IMR-90 (cell line): ENCODE measurements around the gene LTBP4. TPM values are rescaled to one million over a fixed set of nuclear protein-coding genes. Genes with fewer than 3 reads are reported as not detected.

Source experiments
- ATAC-seq: fragments of 200-7000 bp; cut with Tn5 transposase; 2 replicates; pipeline ENCODE4 v1.9.1; 2020; ENCODE audit warnings: low read depth, mild to moderate bottlenecking, moderate library complexity
- BruUV-seq: library from RNA; stranded (reverse); fragments of 400-500 nt; replicated peaks from 2 replicates; lab custom pipeline; 2021; lab: Mats Ljungman, UMichigan
- CTCF ChIA-PET: fragments of 300-600 bp; formaldehyde crosslinking; extraction: SDS; loops from one replicate; lab custom pipeline; 2021; ENCODE audit warnings: antibody characterized with exemption; lab: Yijun Ruan, JAX
- POLR2A ChIA-PET: fragments of 300-600 bp; sonication (Branson Sonifier 250); formaldehyde crosslinking; loops from one replicate; lab custom pipeline; 2022; ENCODE audit warnings: antibody characterized with exemption; ENCODE audit not compliant: unreplicated experiment; lab: Charles Lee
- DNase-seq: peaks from one replicate; pipeline ENCODE4 v3.0.0; 2013
- H2AFZ ChIP-seq: replicated peaks from 2 replicates; pipeline ENCODE3; 2013; ENCODE audit warnings: low read length, mild to moderate bottlenecking; ENCODE audit not compliant: poor library complexity
- H2AK5ac ChIP-seq: 2 replicates; pipeline ENCODE4 v1.6.1; 2013; ENCODE audit warnings: low read depth, low read length, inconsistent platforms
- H2AK9ac ChIP-seq: replicated peaks from 2 replicates; pipeline ENCODE3; 2013; ENCODE audit warnings: mild to moderate bottlenecking, low read depth, low read length, moderate library complexity; ENCODE audit not compliant: poor library complexity
- H2BK120ac ChIP-seq: 2 replicates; pipeline ENCODE4 v1.6.1; 2013; ENCODE audit warnings: low read depth, low read length, inconsistent platforms
- H2BK15ac ChIP-seq: 3 replicates; pipeline ENCODE4 v1.6.1; 2013; ENCODE audit warnings: low read depth, low read length, inconsistent platforms
- H2BK20ac ChIP-seq: 2 replicates; pipeline ENCODE4 v1.6.1; 2013; ENCODE audit warnings: low read depth, mild to moderate bottlenecking, inconsistent platforms, low read length, moderate library complexity
- H2BK5ac ChIP-seq: 2 replicates; pipeline ENCODE4 v1.6.1; 2013; ENCODE audit warnings: mild to moderate bottlenecking, low read depth, low read length, inconsistent platforms; ENCODE audit not compliant: poor library complexity, severe bottlenecking
- H3K14ac ChIP-seq: replicated peaks from 2 replicates; pipeline ENCODE4 v1.6.1; 2013; ENCODE audit warnings: low read depth, low read length, inconsistent platforms
- H3K18ac ChIP-seq: 2 replicates; pipeline ENCODE4 v1.6.1; 2013; ENCODE audit warnings: low read depth, low read length, control low read depth
- H3K23ac ChIP-seq: 2 replicates; pipeline ENCODE4 v1.6.1; 2013; ENCODE audit warnings: low read depth, low read length, inconsistent platforms
- H3K27ac ChIP-seq: 2 replicates; pipeline ENCODE4 v1.5.1; 2013; ENCODE audit warnings: mild to moderate bottlenecking, control low read depth, low read length; ENCODE audit not compliant: insufficient read depth
- H3K27me3 ChIP-seq: 2 replicates; pipeline ENCODE4 v1.6.1; 2013; ENCODE audit warnings: low read length; ENCODE audit not compliant: control insufficient read depth, insufficient read depth
- H3K36me3 ChIP-seq: 2 replicates; pipeline ENCODE4 v1.6.1; 2013; ENCODE audit warnings: low read length, mixed read lengths; ENCODE audit not compliant: control insufficient read depth, insufficient read depth
- H3K4ac ChIP-seq: 2 replicates; pipeline ENCODE4 v1.6.1; 2013; ENCODE audit warnings: low read depth, low read length, inconsistent platforms
- H3K4me1 ChIP-seq: 2 replicates; pipeline ENCODE4 v1.6.1; 2013; ENCODE audit warnings: low read length, mixed read lengths; ENCODE audit not compliant: control insufficient read depth, insufficient read depth
- H3K4me2 ChIP-seq: 2 replicates; pipeline ENCODE4 v1.6.1; 2013; ENCODE audit warnings: low read depth, mild to moderate bottlenecking, control low read depth, low read length, moderate library complexity
- H3K4me3 ChIP-seq: 2 replicates; pipeline ENCODE4 v1.5.1; 2013; ENCODE audit warnings: low read depth, mild to moderate bottlenecking, control low read depth, low read length, moderate library complexity; ENCODE audit not compliant: insufficient read depth
- H3K56ac ChIP-seq: 2 replicates; pipeline ENCODE4 v1.6.1; 2013; ENCODE audit warnings: low read length, inconsistent platforms; ENCODE audit not compliant: insufficient read depth; ENCODE audit errors: extremely low read depth
- H3K79me1 ChIP-seq, 2 experiments: 2 replicates each; pipeline ENCODE4 v1.6.1; 2013; ENCODE audit warnings: low read length in 2 of 2, inconsistent platforms in 1 of 2, low read depth in 1 of 2
- H3K9ac ChIP-seq: 2 replicates; pipeline ENCODE4 v1.6.1; 2013; ENCODE audit warnings: low read depth, low read length, control low read depth
- H3K9me1 ChIP-seq: 2 replicates; pipeline ENCODE4 v1.6.1; 2013; ENCODE audit warnings: low read length, inconsistent platforms; ENCODE audit not compliant: insufficient read depth
- H3K9me3 ChIP-seq: 2 replicates; pipeline ENCODE4 v1.6.1; 2013; ENCODE audit warnings: low read length; ENCODE audit not compliant: control insufficient read depth, insufficient read depth
- H4K20me1 ChIP-seq: 2 replicates; pipeline ENCODE4 v1.6.1; 2013; ENCODE audit warnings: low read length, inconsistent platforms; ENCODE audit not compliant: insufficient read depth
- H4K5ac ChIP-seq: 2 replicates; pipeline ENCODE4 v1.6.1; 2013; ENCODE audit warnings: mild to moderate bottlenecking, low read depth, low read length, control low read depth
- H4K8ac ChIP-seq, 2 experiments: 2 replicates each; pipeline ENCODE4 v1.6.1; 2013; ENCODE audit warnings: low read depth in 2 of 2, low read length in 2 of 2, control low read depth in 1 of 2, inconsistent platforms in 1 of 2
- H4K91ac ChIP-seq: 2 replicates; pipeline ENCODE4 v1.6.1; 2013; ENCODE audit warnings: low read depth, low read length, inconsistent platforms; ENCODE audit not compliant: insufficient read depth
- BHLHE40 ChIP-seq: fragments of 150-350 bp; IDR thresholded peaks from 2 replicates; pipeline ENCODE4 v1.6.1; 2016; ENCODE audit warnings: mild to moderate bottlenecking, low read depth, low read length
- MAZ ChIP-seq: IDR thresholded peaks from 2 replicates; pipeline ENCODE4 v1.6.1; 2012; ENCODE audit warnings: low read depth, mild to moderate bottlenecking, low read length, improper control_type of control experiment, moderate library complexity, borderline replicate concordance
- NFE2L2 ChIP-seq: fragments of 150-350 bp; IDR thresholded peaks from 2 replicates; pipeline ENCODE4 v1.6.1; 2016; ENCODE audit warnings: low read depth, mild to moderate bottlenecking, low read length
- POLR2A ChIP-seq: IDR thresholded peaks from 2 replicates; pipeline ENCODE4 v1.6.1; 2012; ENCODE audit warnings: mild to moderate bottlenecking, low read depth, low read length
- RAD21 ChIP-seq: IDR thresholded peaks from 2 replicates; pipeline ENCODE4 v1.6.1; 2012; ENCODE audit warnings: low read length, improper control_type of control experiment
- RFX5 ChIP-seq: IDR thresholded peaks from 2 replicates; pipeline ENCODE4 v1.8.0; 2012; ENCODE audit warnings: low read depth, mild to moderate bottlenecking, low read length, moderate library complexity
- SMC3 ChIP-seq: fragments of 150-350 bp; IDR thresholded peaks from 2 replicates; pipeline ENCODE4 v1.6.1; 2016; ENCODE audit warnings: low read depth, mild to moderate bottlenecking, antibody characterized with exemption, low read length, moderate library complexity
- WGBS, 2 experiments: methylation state at CpG; one replicate each; pipeline versions ENCODE4 v1.1.5 to v1.1.7; 2013; ENCODE audit warnings: missing lambda C conversion rate in 2 of 2; ENCODE audit not compliant: insufficient read length in 1 of 2; ENCODE audit errors: extremely low coverage in 2 of 2; 5-methylcytosine and 5-hydroxymethylcytosine counted together
- dilution Hi-C: fragments of 300-500 bp; cut with HindIII; formaldehyde crosslinking; loops from one replicate; pipeline ENCODE4 v1.14.3; 2018; ENCODE audit warnings: low sequenced_read_pairs; ENCODE audit not compliant: unreplicated experiment
- in situ Hi-C: fragments of 300-500 bp; cut with MboI; formaldehyde crosslinking; loops from 3 replicates; pipeline ENCODE4 v1.14.3; 2019; ENCODE audit warnings: low sequenced_read_pairs, inconsistent platforms, mixed read lengths
- intact Hi-C: fragments of 100-400 bp; cut with micrococcal nuclease; formaldehyde crosslinking; loops from 2 replicates; pipeline ENCODE4 v1.10.0; 2022
- polyA plus RNA-seq, 3 experiments: library from polyadenylated mRNA; depleted of rRNA; stranded (reverse); fragments of >200 nt; gene quantifications; 2 replicates each; pipeline ENCODE4 v1.2.3, GENCODE V29; 2012; ENCODE audit warnings: low replicate concordance in 1 of 3
- total RNA-seq: library from RNA; depleted of rRNA; stranded (reverse); fragments of >200 nt; gene quantifications from 2 replicates; pipeline ENCODE4 v1.2.3, GENCODE V29; 2012
- TF ChIP-seq, protein P1 (sequence below): conservative IDR thresholded peaks from 2 replicates; pipeline ENCODE4 v1.5.1; 2012; ENCODE audit warnings: mild to moderate bottlenecking, low read depth, low read length, improper control_type of control experiment
- TF ChIP-seq, protein P2 (sequence below): fragments of 150-350 bp; IDR thresholded peaks from 2 replicates; pipeline ENCODE4 v1.6.1; 2016; ENCODE audit warnings: low read depth, mild to moderate bottlenecking, low read length, moderate library complexity, borderline replicate concordance

The LTBP4 gene
- total and polyA plus RNA-seq, 2 of the 4 experiments (the other 2 are of a cell fraction): 14.7 to 70.3 TPM

DNA sequence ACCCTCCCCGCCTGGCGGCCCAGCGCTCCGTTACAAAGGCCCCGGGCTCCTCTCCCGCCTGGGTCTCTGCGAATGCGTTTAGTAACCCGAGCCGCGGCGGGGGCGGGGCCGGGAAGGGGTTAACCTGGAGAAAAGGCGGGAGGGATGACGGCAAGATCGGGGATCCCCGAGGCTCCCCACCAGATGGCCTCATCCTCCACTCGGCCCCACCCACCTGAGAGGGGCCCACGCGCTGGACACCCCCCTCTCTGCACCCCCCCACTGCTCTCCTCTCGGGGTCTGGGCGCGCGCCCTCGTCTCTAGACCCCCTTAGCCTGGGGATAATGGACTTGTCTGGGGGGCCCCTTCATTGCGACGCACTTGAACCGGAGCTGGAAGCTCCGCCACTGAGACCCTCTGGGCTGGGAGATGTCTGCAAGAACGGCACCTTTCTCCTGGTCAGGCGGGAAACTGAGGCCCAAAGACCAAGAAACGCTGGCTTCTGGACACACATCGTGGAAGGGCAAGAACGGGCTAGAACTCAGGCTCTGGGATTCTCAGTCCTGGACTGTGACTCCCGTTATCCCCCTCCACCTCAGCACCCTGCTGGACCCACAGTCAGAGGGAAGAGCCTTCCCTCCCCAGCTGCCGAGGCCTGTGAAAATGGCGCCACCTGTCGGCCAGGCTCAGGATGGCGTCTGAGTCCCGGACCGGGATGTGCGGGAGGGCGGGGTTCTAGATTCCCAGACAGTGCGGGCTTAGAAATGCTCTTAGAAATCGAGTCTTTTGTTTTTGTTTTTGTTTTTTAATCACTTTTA lies 2.9 kb upstream of the LTBP4 start:
- Histone ChIP-seq H3K9me1 (peaks cover 6% of the 10 kb centered on the region; the same call in 1 of the 2 replicates), H3K4ac (peak overlapping the region; percentile 38), H3K36me3 (no peaks in the 10 kb centered on the region), H2AK5ac (no peak overlapping the region), H4K5ac (no peak overlapping the region), H2BK20ac (no peak overlapping the region), H2BK5ac (no peak overlapping the region), H4K91ac (0 out of 2 replicates have a peak overlapping the region, but pooled peaks have one; percentile 31), H3K56ac (no peak overlapping the region), H4K20me1 (peaks cover 9% of the 10 kb centered on the region; the same call in 1 of the 2 replicates), H2AFZ (peak overlapping the region; percentile 93), H3K4me3 (peak overlapping the region; percentile 52), H2BK120ac (peak overlapping the region; percentile 38; the same call in 1 of the 2 replicates), H3K14ac (no peak overlapping the region), H3K4me1 (peaks cover 16% of the 10 kb centered on the region), H3K9me3 (no peaks in the 10 kb centered on the region), H3K27ac (peak overlapping the region; percentile 46), H2BK15ac (no peak overlapping the region), H3K27me3 (no peaks in the 10 kb centered on the region), H3K79me1 (peaks cover 0 to 15% of the 10 kb centered on the region in 2 experiments; a peak in 3 of 4 replicates), H3K23ac (no peak overlapping the region), H3K4me2 (peak overlapping the region; percentile 91), H2AK9ac (peak overlapping the region; percentile 77), H3K18ac (no peak overlapping the region), H4K8ac (peak overlapping the region in 1 of 2 experiments; percentile 81; a peak in 2 of 4 replicates), H3K9ac (peak overlapping the region; percentile 40; the same call in 1 of the 2 replicates)
- in situ Hi-C loops: loop anchor here (5.0 kb wide), 1 partner anchor 61 kb away; no protein-coding TSS in a partner anchor
- peak; percentile 87 for DNase-seq
- ATAC-seq: peak; percentile 55
- dilution Hi-C loops: no loop called here
- ChIA-PET CTCF (interaction anchor here (0.6 kb wide), 1 partner anchor 133 kb away, joined by 4 read pairs; no protein-coding TSS in a partner anchor), POLR2A (no interaction called here)
- TF ChIP-seq BHLHE40 (peak; percentile 54), RAD21 (peak; percentile 98), MAZ (peak; percentile 93), NFE2L2 (no peak), RFX5 (no peak), SMC3 (peak; percentile 89), POLR2A (peak; percentile 65)
- TF ChIP-seq, protein P1, sequence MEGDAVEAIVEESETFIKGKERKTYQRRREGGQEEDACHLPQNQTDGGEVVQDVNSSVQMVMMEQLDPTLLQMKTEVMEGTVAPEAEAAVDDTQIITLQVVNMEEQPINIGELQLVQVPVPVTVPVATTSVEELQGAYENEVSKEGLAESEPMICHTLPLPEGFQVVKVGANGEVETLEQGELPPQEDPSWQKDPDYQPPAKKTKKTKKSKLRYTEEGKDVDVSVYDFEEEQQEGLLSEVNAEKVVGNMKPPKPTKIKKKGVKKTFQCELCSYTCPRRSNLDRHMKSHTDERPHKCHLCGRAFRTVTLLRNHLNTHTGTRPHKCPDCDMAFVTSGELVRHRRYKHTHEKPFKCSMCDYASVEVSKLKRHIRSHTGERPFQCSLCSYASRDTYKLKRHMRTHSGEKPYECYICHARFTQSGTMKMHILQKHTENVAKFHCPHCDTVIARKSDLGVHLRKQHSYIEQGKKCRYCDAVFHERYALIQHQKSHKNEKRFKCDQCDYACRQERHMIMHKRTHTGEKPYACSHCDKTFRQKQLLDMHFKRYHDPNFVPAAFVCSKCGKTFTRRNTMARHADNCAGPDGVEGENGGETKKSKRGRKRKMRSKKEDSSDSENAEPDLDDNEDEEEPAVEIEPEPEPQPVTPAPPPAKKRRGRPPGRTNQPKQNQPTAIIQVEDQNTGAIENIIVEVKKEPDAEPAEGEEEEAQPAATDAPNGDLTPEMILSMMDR: peak; percentile 99
- TF ChIP-seq, protein P2, sequence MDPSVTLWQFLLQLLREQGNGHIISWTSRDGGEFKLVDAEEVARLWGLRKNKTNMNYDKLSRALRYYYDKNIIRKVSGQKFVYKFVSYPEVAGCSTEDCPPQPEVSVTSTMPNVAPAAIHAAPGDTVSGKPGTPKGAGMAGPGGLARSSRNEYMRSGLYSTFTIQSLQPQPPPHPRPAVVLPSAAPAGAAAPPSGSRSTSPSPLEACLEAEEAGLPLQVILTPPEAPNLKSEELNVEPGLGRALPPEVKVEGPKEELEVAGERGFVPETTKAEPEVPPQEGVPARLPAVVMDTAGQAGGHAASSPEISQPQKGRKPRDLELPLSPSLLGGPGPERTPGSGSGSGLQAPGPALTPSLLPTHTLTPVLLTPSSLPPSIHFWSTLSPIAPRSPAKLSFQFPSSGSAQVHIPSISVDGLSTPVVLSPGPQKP: no peak
- 0% methylated on average over 4 of the region's 46 CpGs; no CpG with 5 or more reads in 1 of the 2 experiments for WGBS, 2 experiments
- intact Hi-C loops: loop anchor here (1.0 to 10.0 kb wide), 10 partner anchors 50 to 464 kb away; partner anchors contain the start of genes C19orf47, PLD3 and SERTAD3
- no TSS peak for BruUV-seq
